ENCODE results near the gene KRTAP9-9.

- no peak for TF ChIP-seq CTCF (IDR thresholded peaks at IDR 0.05)
- TF ChIP-seq POLR2A (IDR thresholded peaks at IDR 0.05), result no peak
Measured at GRCh38 chr17:41278176-41278955, 23.2 kb downstream of the KRTAP9-9 start.
